ENCODE results near the gene UBR4. TPM values are rescaled to one million over a fixed set of nuclear protein-coding genes. Genes with fewer than 3 reads are reported as not detected.

The UBR4 gene
- polyA plus RNA-seq, 1 of the 3 experiments (the other 2 are of a cell fraction) = 68.7 TPM

- no peak overlapping the region for H3K9ac ChIP-seq
- no peaks in the 10 kb centered on the region for H3K9me2 ChIP-seq
- no peak overlapping the region for H3K4me3 ChIP-seq (ENCODE audit: low read depth in 2 of 2, low read length in 1 of 2)
- POLR2A ChIA-PET = no interaction called here
- no peaks in the 10 kb centered on the region for H3K79me2 ChIP-seq (ENCODE audit: insufficient read depth)
- no peak overlapping the region for H2AFZ ChIP-seq (ENCODE audit: low read depth)
- no peak for DNase-seq
- H3K4me2 ChIP-seq = no peak overlapping the region
- no peaks in the 10 kb centered on the region for H3F3A ChIP-seq (replicated peaks; ENCODE audit: insufficient read depth)
- H3K4me1 ChIP-seq (ENCODE audit: control insufficient read depth in 1 of 2, insufficient read depth in 2 of 2, low read depth in 1 of 2, low read length in 1 of 2) = no peaks in the 10 kb centered on the region; a peak in 2 of 4 replicates
- CTCF ChIA-PET = interaction anchor here (0.7 to 2.6 kb wide), 4 partner anchors 14 to 174 kb away, joined by 3 to 9 read pairs (median 4); no protein-coding TSS in a partner anchor
- H3K36me3 ChIP-seq (replicated peaks in 1 of 2; ENCODE audit: control insufficient read depth in 1 of 2, insufficient read depth in 2 of 2, low read length in 1 of 2) = no peaks in the 10 kb centered on the region
- H3K27ac ChIP-seq (ENCODE audit: low read depth in 2 of 2, low read length in 1 of 2) = no peak overlapping the region
- no peaks in the 10 kb centered on the region for H4K20me1 ChIP-seq (ENCODE audit: insufficient read depth)
- TF ChIP-seq GATA2 (CRISPR knock-in tag; IDR thresholded peaks at IDR 0.05) (no peak), USF2 (IDR thresholded peaks at IDR 0.05; ENCODE audit: borderline replicate concordance, low read depth, low read length) (no peak), TAF1 (IDR thresholded peaks at IDR 0.05; ENCODE audit: borderline replicate concordance, low read depth, low read length) (no peak)
- 57% methylated on average over 9 of the region's 15 CpGs for WGBS (ENCODE audit: low lambda C conversion rate)
- no peaks in the 10 kb centered on the region for H3K27me3 ChIP-seq (ENCODE audit: insufficient read depth)
- H3K9me3 ChIP-seq = no peaks in the 10 kb centered on the region
These were observed 152.1 kb downstream of the UBR4 start for GRCh38 chr1:19057784-19058475.

GRCh38 chr1:19057182-19057779, 152.8 kb downstream of the UBR4 start:
- no peak for DNase-seq
- Histone ChIP-seq H3K9me3 (no peaks in the 10 kb centered on the region), H3K4me1 (ENCODE audit: control insufficient read depth in 1 of 2, insufficient read depth in 2 of 2, low read depth in 1 of 2, low read length in 1 of 2) (no peaks in the 10 kb centered on the region; a peak in 2 of 4 replicates), H3K9me2 (no peaks in the 10 kb centered on the region), H3K27me3 (ENCODE audit: insufficient read depth) (no peaks in the 10 kb centered on the region), H3K9ac (no peak overlapping the region), H3K4me2 (no peak overlapping the region), H3K27ac (ENCODE audit: low read depth in 2 of 2, low read length in 1 of 2) (no peak overlapping the region), H3K79me2 (ENCODE audit: insufficient read depth) (no peaks in the 10 kb centered on the region), H3K36me3 (replicated peaks in 1 of 2; ENCODE audit: control insufficient read depth in 1 of 2, insufficient read depth in 2 of 2, low read length in 1 of 2) (no peaks in the 10 kb centered on the region), H3K4me3 (ENCODE audit: low read depth in 2 of 2, low read length in 1 of 2) (no peak overlapping the region), H3F3A (replicated peaks; ENCODE audit: insufficient read depth) (no peaks in the 10 kb centered on the region), H2AFZ (ENCODE audit: low read depth) (no peak overlapping the region), H4K20me1 (ENCODE audit: insufficient read depth) (no peaks in the 10 kb centered on the region)
- 87% methylated on average over 13 of the region's 14 CpGs for WGBS (ENCODE audit: low lambda C conversion rate)
- ChIA-PET POLR2A (no interaction called here), CTCF (interaction anchor here (0.7 to 1.4 kb wide), 3 partner anchors 9 to 144 kb away, joined by 3 to 4 read pairs (median 4); no protein-coding TSS in a partner anchor)
- TF ChIP-seq FOXJ3 (CRISPR knock-in tag; IDR thresholded peaks at IDR 0.05) = no peak
- no peak for TF ChIP-seq MXI1 (IDR thresholded peaks at IDR 0.05; ENCODE audit: low read depth, low read length)
- no peak for TF ChIP-seq REST (IDR thresholded peaks at IDR 0.05; ENCODE audit: low read depth, low read length)
- no peak for TF ChIP-seq MAX (IDR thresholded peaks at IDR 0.05; ENCODE audit: low read depth)
- TF ChIP-seq FOSL2 (IDR thresholded peaks at IDR 0.05; ENCODE audit: borderline replicate concordance, low read depth) = no peak
- no peak for TF ChIP-seq TAF1 (IDR thresholded peaks at IDR 0.05; ENCODE audit: borderline replicate concordance, low read depth, low read length)
